Mucosa of descending colon (tissue), 3 donors: ENCODE results near the gene SNCB. TPM values are rescaled to one million over a fixed set of nuclear protein-coding genes. Genes with fewer than 3 reads are reported as not detected.
"Not testable (repeated sequence)": the region's sequence is repeated elsewhere in the genome, so short reads cannot be mapped to it uniquely, and the experiment has no call there.

Source experiments
- ATAC-seq: fragments of 200-7000 bp; cut with Tn5 transposase; one replicate; pipeline ENCODE4 v1.9.1; 2020; ENCODE audit warnings: mild to moderate bottlenecking, moderate library complexity
- DNase-seq, 3 donors: peaks; one replicate each; pipeline ENCODE4 v3.0.0-alpha.2; 2020
- H3K36me3 ChIP-seq: fragments of 200-600 bp; one replicate; pipeline ENCODE4 v1.8.0; 2021; ENCODE audit warnings: low read depth, mild to moderate bottlenecking
- H3K4me1 ChIP-seq: fragments of 200-600 bp; one replicate; pipeline ENCODE4 v1.8.0; 2021; ENCODE audit warnings: low read depth, mild to moderate bottlenecking
- H3K4me3 ChIP-seq: fragments of 200-600 bp; one replicate; pipeline ENCODE4 v1.8.0; 2021; ENCODE audit warnings: mild to moderate bottlenecking
- H3K9me3 ChIP-seq: fragments of 200-600 bp; one replicate; pipeline ENCODE4 v1.8.0; 2021; ENCODE audit warnings: mild to moderate bottlenecking
- intact Hi-C, 2 donors: fragments of 100-400 bp; cut with DNase I in 1 of 2; cut with micrococcal nuclease in 1 of 2; formaldehyde crosslinking; loops; one replicate each; pipeline versions ENCODE4 v1.11.0 to v1.11.1; 2022; cut with DNase I, micrococcal nuclease
- total RNA-seq, 3 donors: library from RNA; stranded (reverse); fragmentation: NEBNext Ultra II Directional in 2 of 3; extraction: Animal tissue kit (Norgen Biotek cat#: 25700) in 2 of 3; gene quantifications; one replicate each; pipeline versions ENCODE4 v1.2.1 to v1.2.4, GENCODE V29; 2021 to 2023
- TF ChIP-seq, protein P1 (sequence below): fragments of 200-600 bp; IDR thresholded peaks from one replicate; pipeline ENCODE4 v1.8.0; 2022; ENCODE audit warnings: antibody characterized with exemption, mild to moderate bottlenecking
- donor health status: DM: no; HTN: no; CAD: no; lungs with moderate emphysema.
- donor health status: DM: no; HTN: no; CAD: no.
- donor health status: DM: no; HTN: yes; CAD: no.

SNCB gene
- total RNA-seq, 3 donors from 2014 or later: 0.89 TPM; not detected in 2

DNA sequence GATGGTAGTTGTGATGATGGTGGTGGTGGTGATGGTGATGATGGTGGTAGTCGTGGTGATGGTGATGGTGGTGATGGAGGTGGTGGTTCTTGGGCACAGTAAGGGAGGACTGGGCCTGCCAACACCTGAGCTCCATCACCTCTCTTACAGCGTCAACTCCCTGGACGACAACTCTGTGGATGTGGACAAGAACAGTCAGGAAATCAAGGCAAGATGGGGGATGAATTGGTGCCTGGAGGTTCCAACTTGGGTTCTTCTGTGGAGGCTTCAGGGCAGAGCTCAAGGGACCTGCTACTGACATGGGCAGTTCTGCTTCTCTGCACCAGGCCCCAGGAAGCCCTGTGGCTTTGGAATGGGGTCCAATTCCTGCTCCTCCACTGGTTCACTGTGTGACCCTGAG is 37.8 kb downstream of the SNCB start:
- ATAC-seq: no peak
- no peak for DNase-seq
- Histone ChIP-seq H3K9me3 (no peaks in the 10 kb centered on the region), H3K36me3 (no peaks in the 10 kb centered on the region), H3K4me3 (no peak overlapping the region), H3K4me1 (peaks cover 6% of the 10 kb centered on the region)
- TF ChIP-seq, protein P1, sequence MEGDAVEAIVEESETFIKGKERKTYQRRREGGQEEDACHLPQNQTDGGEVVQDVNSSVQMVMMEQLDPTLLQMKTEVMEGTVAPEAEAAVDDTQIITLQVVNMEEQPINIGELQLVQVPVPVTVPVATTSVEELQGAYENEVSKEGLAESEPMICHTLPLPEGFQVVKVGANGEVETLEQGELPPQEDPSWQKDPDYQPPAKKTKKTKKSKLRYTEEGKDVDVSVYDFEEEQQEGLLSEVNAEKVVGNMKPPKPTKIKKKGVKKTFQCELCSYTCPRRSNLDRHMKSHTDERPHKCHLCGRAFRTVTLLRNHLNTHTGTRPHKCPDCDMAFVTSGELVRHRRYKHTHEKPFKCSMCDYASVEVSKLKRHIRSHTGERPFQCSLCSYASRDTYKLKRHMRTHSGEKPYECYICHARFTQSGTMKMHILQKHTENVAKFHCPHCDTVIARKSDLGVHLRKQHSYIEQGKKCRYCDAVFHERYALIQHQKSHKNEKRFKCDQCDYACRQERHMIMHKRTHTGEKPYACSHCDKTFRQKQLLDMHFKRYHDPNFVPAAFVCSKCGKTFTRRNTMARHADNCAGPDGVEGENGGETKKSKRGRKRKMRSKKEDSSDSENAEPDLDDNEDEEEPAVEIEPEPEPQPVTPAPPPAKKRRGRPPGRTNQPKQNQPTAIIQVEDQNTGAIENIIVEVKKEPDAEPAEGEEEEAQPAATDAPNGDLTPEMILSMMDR: no peak
- intact Hi-C loops: no loop called here

DNA sequence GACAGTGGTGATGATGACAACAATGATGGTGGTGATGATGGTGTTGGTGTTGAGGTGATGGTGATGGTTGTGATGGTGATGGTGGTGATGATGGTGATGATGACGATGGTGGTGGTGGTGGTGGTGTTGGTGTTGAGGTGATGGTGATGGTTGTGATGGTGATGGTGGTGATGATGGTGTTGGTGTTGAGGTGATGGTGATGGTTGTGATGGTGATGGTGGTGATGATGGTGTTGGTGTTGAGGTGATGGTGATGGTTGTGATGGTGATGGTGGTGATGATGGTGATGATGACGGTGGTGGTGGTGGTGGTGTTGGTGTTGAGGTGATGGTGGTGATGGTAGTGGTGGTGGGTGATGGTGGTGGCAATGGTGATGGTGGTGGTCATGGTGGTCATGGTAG is 38.7 kb downstream of the SNCB start:
- not testable (repeated sequence) for H3K36me3 ChIP-seq, ATAC-seq
- DNase-seq: peak in 1 of 3 donors; percentile 8

DNA sequence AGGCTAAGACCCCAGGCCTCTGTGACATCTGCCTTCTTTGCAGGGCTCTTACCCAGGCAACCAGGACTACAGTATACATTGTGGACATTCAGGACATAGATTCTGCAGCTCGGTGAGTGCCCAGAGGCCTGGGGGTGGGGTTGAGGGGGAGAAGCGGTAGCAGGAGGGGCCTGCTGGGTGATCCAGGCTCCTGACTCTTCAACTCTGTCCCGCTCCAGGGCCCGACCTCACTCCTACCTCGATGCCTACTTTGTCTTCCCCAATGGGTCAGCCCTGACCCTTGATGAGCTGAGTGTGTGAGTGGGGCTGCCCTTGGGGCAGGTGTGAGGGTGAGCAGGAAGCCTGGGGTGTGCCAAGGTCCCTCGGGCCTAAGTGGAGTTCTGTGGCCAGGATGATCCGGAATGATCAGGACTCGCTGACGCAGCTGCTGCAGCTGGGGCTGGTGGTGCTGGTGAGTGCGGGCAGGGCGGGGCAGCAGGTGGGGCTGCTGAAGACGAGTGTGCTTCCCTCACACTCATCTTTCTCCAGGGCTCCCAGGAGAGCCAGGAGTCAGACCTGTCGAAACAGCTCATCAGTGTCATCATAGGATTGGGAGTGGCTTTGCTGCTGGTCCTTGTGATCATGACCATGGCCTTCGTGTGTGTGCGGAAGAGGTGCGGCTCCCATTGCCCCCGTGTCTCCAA is 40.2 kb downstream of the SNCB start:
- TF ChIP-seq, protein P1: no peak
- ATAC-seq (no peak), DNase-seq (no peak)
- peaks cover 4% of the 10 kb centered on the region for H3K9me3 ChIP-seq
- no peaks in the 10 kb centered on the region for H3K36me3 ChIP-seq
- intact Hi-C loops: no loop called here
- no peaks in the 10 kb centered on the region for H3K4me1 ChIP-seq
- no peak overlapping the region for H3K4me3 ChIP-seq

More for the DNA sequence above, 38.7 kb downstream of the SNCB start:
- H3K4me1 ChIP-seq, H3K9me3 ChIP-seq, H3K4me3 ChIP-seq, intact Hi-C loops: not testable (repeated sequence)

DNA sequence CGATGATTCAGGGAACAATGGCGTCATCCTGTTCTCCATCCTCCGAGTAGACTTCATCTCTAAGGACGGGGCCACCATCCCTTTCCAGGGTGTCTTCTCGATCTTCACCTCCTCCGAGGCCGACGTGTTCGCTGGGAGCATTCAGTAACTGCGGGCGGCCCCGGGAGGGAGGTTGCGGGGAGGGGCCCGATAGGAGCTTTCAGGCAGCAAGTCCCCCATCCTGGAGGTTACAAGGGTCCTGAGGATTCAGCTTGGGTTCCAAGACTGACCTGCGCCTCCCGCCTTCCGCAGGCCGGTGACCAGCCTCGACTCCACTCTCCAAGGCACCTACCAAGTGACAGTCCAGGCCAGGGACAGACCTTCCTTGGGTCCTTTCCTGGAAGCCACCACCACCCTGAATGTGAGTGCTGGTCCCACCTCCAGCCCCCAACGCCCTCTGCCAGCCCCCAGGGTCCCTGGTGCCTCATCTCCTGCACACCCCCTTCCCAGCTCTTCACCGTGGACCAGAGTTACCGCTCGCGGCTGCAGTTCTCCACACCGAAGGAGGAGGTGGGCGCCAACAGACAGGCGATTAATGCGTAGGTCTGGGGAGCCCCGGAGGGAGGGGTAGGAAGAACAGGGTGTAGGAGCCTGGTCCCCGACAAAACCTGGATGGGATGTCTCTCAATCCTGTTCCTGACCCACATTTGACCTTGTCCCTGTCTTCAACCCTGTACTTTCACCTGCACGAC is 41.1 kb downstream of the SNCB start:
- TF ChIP-seq, protein P1: no peak
- intact Hi-C loops: no loop called here
- no peak overlapping the region for H3K4me3 ChIP-seq
- H3K36me3 ChIP-seq: no peaks in the 10 kb centered on the region
- H3K9me3 ChIP-seq: peaks cover 12% of the 10 kb centered on the region
- ATAC-seq (no peak), DNase-seq (peak in 1 of 3 donors; percentile 37)
- no peaks in the 10 kb centered on the region for H3K4me1 ChIP-seq

DNA sequence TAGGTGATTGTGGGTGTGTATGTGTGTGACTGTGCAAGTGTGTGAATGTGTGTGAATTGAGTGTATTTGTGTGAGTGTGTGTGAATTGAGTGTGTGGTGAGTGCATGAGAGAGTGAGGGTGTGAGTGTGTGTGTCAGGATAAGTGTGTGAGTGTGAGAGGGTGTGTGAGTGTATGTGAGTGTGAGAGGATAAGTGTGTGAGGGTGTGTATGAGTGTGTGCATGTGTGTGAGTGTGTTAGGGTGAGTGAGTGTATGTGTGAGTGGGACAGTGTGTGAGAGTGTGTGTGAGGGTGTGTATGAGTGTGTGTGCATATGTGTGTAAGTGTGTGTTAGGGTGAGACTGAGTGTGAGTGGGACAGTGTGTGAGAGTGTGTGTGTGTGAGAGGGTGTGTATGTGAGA is 42.0 kb downstream of the SNCB start:
- intact Hi-C loops: no loop called here
- Histone ChIP-seq H3K4me3 (no peak overlapping the region), H3K36me3 (no peaks in the 10 kb centered on the region), H3K4me1 (no peaks in the 10 kb centered on the region), H3K9me3 (peaks cover 12% of the 10 kb centered on the region)
- ATAC-seq (no peak), DNase-seq (no peak)
- TF ChIP-seq, protein P1: no peak

DNA sequence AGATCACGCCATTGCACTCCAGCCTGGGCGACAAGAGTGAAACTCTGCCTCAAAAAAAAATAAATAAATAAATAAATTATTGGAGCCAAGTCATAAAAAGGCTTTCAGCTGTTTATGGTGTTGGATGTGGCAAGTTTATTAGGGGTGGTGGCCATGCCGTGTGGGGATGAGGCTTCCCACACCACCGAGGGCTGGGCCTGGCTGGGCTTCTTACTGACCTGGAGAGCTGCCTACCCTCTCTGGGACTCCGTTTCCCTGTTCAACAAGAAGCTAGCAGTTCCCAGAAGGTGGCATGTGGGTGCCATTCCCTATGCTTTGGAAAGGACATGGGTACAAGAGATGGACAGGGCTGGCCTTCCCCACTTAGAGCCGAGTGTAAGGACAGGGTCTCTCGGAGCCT is 42.9 kb downstream of the SNCB start:
- TF ChIP-seq, protein P1: no peak
- ATAC-seq: peak; percentile 65
- Histone ChIP-seq H3K4me3 (no peak overlapping the region), H3K9me3 (peaks cover 12% of the 10 kb centered on the region), H3K4me1 (no peaks in the 10 kb centered on the region), H3K36me3 (no peaks in the 10 kb centered on the region)
- intact Hi-C loops: no loop called here
- DNase-seq: peak; percentile 21 to 57 (median 42)
